OCI-LY1 (cell line): ENCODE data around the gene EVI5L.
"Not testable (repeated sequence)": the region's sequence is repeated elsewhere in the genome, so short reads cannot be mapped to it uniquely, and the experiment has no call there.

Source experiments
- H2AFZ ChIP-seq: fragments of 200-600 bp; sonication (generic), shearing (Covaris generic); 2 replicates; pipeline ENCODE4 v1.6.0; 2014; ENCODE audit warnings: antibody characterized with exemption, mild to moderate bottlenecking, low read length
- H3F3A ChIP-seq: fragments of 200-600 bp; sonication (generic), shearing (Covaris generic); 2 replicates; pipeline ENCODE4 v1.6.0; 2014; ENCODE audit warnings: mild to moderate bottlenecking, antibody characterized with exemption, low read length, moderate library complexity; ENCODE audit not compliant: insufficient read depth
- H3K27ac ChIP-seq: fragments of 200-600 bp; sonication (generic); 2 replicates; pipeline ENCODE4 v1.5.1; 2014; ENCODE audit warnings: low read length, mixed run types, mild to moderate bottlenecking, low read depth; ENCODE audit not compliant: poor library complexity, severe bottlenecking
- H3K27me3 ChIP-seq: fragments of 200-600 bp; sonication (generic); 2 replicates; pipeline ENCODE4 v1.6.0; 2014; ENCODE audit warnings: antibody characterized with exemption, mild to moderate bottlenecking, low read length, moderate library complexity; ENCODE audit not compliant: insufficient read depth
- H3K36me3 ChIP-seq: fragments of 200-600 bp; sonication (generic); 2 replicates; pipeline ENCODE4 v1.6.1; 2014; ENCODE audit warnings: mild to moderate bottlenecking, antibody characterized with exemption, low read length, moderate library complexity, mixed read lengths; ENCODE audit not compliant: insufficient read depth
- H3K4me1 ChIP-seq: fragments of 200-600 bp; sonication (generic); 2 replicates; pipeline ENCODE4 v1.5.1; 2014; ENCODE audit warnings: mild to moderate bottlenecking, low read length, moderate library complexity; ENCODE audit not compliant: insufficient read depth, severe bottlenecking
- H3K4me2 ChIP-seq: fragments of 200-600 bp; sonication (generic), shearing (Covaris generic); 2 replicates; pipeline ENCODE4 v1.6.1; 2014; ENCODE audit warnings: low read length
- H3K4me3 ChIP-seq: fragments of 200-600 bp; sonication (generic); 2 replicates; pipeline ENCODE4 v1.5.1; 2014; ENCODE audit warnings: low read length, low read depth, mild to moderate bottlenecking, mixed read lengths; ENCODE audit not compliant: poor library complexity, severe bottlenecking
- H3K79me2 ChIP-seq: fragments of 200-600 bp; shearing (Covaris generic); 2 replicates; pipeline ENCODE4 v1.6.1; 2016; ENCODE audit warnings: mixed run types, low read length, mixed read lengths; ENCODE audit not compliant: insufficient read depth
- H3K9ac ChIP-seq: fragments of 200-600 bp; sonication (generic), shearing (Covaris generic); 2 replicates; pipeline ENCODE4 v1.6.1; 2014; ENCODE audit warnings: mild to moderate bottlenecking, low read length, mixed read lengths
- H3K9me2 ChIP-seq: fragments of 200-600 bp; sonication (generic), shearing (Covaris generic); 2 replicates; pipeline ENCODE4 v1.6.1; 2014; ENCODE audit warnings: low read depth, mild to moderate bottlenecking, low read length, mixed read lengths
- H3K9me3 ChIP-seq: fragments of 200-600 bp; shearing (Covaris generic); 2 replicates; pipeline ENCODE4 v1.6.1; 2014; ENCODE audit warnings: low read length, mixed read lengths
- H4K20me1 ChIP-seq: fragments of 200-600 bp; sonication (generic), shearing (Covaris generic); 2 replicates; pipeline ENCODE4 v1.6.0; 2016; ENCODE audit warnings: mild to moderate bottlenecking, low read length; ENCODE audit not compliant: insufficient read depth
- EZH2 ChIP-seq: fragments of 200-600 bp; sonication (generic), shearing (Covaris generic); IDR thresholded peaks from 2 replicates; pipeline ENCODE4 v1.8.0; 2017; ENCODE audit warnings: borderline replicate concordance, mixed run types, mild to moderate bottlenecking, antibody characterized with exemption, low read length, moderate library complexity, mixed read lengths
- TF ChIP-seq, protein P1 (sequence below): fragments of 200-600 bp; sonication (generic), shearing (Covaris generic); IDR thresholded peaks from 2 replicates; pipeline ENCODE4 v1.5.1; 2017; ENCODE audit warnings: mild to moderate bottlenecking, antibody characterized with exemption, low read length, moderate library complexity, mixed read lengths

The EVI5L gene

DNA sequence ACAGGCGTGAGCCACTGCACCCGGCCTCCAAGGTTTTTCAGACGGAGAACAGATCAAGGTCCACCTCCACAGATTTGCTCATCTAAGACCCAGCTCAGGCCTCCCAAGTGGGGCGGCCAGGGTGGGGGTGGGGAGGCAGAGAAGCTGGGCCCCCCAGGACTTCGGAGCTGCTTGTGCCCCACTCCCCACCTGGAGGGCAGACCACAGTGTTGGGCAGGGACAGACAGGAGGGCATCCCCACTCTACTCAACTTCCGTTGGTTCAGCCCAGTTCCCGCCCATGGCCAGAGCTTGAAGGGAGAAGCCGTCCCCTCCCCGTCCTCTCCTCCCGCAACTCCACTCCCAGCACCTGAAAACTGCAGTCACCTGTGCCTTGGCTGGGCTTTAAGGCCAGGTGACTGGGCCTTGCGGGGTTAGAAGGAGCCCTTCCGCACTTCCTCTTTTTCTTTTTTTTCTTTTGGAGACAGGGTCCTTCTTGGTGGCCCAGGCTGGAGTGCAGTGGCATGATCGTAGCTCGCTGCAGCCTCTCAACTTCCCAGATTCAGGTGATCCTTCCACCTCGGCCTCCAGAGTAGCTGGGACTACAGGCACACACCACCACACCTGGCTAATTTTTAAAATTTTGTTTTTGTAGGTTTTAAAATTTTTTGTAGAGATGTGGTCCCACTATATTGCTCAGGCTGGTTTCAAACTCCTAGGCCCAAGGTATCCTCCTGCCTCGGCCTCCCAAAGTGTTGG lies 57.6 kb downstream of the EVI5L start:
- no peaks in the 10 kb centered on the region for H3K9me2 ChIP-seq
- H3K9ac ChIP-seq, result no peak overlapping the region
- no peak overlapping the region for H3K27ac ChIP-seq
- no peaks in the 10 kb centered on the region for H3K27me3 ChIP-seq
- no peaks in the 10 kb centered on the region for H3F3A ChIP-seq
- H3K4me2 ChIP-seq, result no peak overlapping the region
- no peak overlapping the region for H2AFZ ChIP-seq
- no peaks in the 10 kb centered on the region for H4K20me1 ChIP-seq
- no peaks in the 10 kb centered on the region for H3K4me1 ChIP-seq
- no peaks in the 10 kb centered on the region for H3K36me3 ChIP-seq
- no peaks in the 10 kb centered on the region for H3K9me3 ChIP-seq
- no peak for TF ChIP-seq EZH2
- TF ChIP-seq, protein P1, sequence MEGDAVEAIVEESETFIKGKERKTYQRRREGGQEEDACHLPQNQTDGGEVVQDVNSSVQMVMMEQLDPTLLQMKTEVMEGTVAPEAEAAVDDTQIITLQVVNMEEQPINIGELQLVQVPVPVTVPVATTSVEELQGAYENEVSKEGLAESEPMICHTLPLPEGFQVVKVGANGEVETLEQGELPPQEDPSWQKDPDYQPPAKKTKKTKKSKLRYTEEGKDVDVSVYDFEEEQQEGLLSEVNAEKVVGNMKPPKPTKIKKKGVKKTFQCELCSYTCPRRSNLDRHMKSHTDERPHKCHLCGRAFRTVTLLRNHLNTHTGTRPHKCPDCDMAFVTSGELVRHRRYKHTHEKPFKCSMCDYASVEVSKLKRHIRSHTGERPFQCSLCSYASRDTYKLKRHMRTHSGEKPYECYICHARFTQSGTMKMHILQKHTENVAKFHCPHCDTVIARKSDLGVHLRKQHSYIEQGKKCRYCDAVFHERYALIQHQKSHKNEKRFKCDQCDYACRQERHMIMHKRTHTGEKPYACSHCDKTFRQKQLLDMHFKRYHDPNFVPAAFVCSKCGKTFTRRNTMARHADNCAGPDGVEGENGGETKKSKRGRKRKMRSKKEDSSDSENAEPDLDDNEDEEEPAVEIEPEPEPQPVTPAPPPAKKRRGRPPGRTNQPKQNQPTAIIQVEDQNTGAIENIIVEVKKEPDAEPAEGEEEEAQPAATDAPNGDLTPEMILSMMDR, result no peak
- H3K4me3 ChIP-seq, result no peak overlapping the region
- H3K79me2 ChIP-seq, result no peaks in the 10 kb centered on the region

DNA sequence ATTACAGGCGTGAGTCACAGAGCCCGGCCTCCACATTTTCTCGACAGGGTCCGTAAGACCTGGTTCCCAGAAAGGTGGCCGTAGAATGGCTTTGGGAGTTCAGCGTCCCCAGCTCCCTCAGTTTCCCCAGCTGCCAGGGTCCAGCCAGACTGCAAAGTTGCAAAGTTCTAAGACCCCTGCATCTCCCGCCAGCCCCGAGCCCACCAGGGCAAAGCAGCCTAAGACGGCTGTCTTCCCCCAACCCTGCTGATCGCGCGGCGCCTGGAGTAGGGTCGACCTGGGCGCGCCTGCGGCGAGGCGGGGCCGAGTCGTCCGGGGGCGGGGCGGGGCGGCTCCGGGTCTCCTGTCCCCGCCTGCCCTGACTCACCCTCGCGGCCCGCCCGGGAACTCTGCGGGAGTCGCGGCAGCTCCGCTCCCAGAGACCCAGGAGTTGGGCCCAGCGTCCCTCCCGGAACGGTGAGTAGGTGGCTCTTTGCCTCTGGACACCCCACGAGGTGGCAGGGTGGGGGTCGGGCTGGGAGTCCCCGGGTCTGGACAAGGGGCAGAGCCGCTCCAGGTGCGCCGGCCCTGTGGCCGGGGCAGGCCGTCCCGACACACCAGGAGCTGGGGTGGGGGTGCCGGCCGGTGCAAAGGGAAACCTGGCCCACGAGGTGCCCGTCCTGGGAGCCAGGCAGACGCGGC lies 58.3 kb downstream of the EVI5L start, which contains the start of gene LRRC8E:
TSS of gene LRRC8E (plus strand) at position 366 of the 681 bp plus-strand sequence. CDS start 7,094 bp downstream, outside the sequence.
- Histone ChIP-seq H4K20me1 (no peaks in the 10 kb centered on the region), H2AFZ (no peak within 1 kb of the TSS), H3K27ac (no peak within 1 kb of the TSS), H3K4me1 (no peaks in the 10 kb centered on the region), H3F3A (no peaks in the 10 kb centered on the region), H3K9me2 (no peaks in the 10 kb centered on the region), H3K4me2 (no peak within 1 kb of the TSS), H3K27me3 (no peaks in the 10 kb centered on the region), H3K4me3 (no peak within 1 kb of the TSS), H3K9ac (no peak within 1 kb of the TSS), H3K36me3 (no peaks in the 10 kb centered on the region), H3K79me2 (no peaks in the 10 kb centered on the region), H3K9me3 (no peaks in the 10 kb centered on the region)
- TF ChIP-seq, protein P1, result no peak
- no peak for TF ChIP-seq EZH2

DNA sequence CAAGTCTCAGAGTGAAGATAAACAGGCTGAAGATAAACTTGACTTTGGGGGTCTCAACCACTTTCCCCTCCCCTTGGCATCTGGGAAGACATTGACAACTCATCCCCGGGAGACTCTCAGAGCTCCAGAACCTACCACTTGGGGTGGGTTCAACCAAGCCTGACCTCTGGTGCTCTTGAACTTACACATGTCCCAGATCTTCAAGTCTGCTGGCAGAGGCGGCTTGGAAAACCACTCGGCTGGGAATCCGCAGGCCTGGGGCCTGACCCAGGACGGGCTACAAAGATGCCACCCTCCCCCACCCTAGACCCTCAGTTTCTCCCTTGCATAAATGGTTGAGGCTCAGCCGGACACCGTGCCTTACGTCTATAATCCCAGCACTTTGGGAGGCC lies 58.8 kb downstream of the EVI5L start:
- Histone ChIP-seq H3K27me3 (no peaks in the 10 kb centered on the region), H3K9me3 (no peaks in the 10 kb centered on the region), H3F3A (no peaks in the 10 kb centered on the region), H4K20me1 (no peaks in the 10 kb centered on the region), H3K9ac (no peak overlapping the region), H3K4me3 (no peak overlapping the region), H3K4me2 (no peak overlapping the region), H3K9me2 (no peaks in the 10 kb centered on the region), H3K36me3 (no peaks in the 10 kb centered on the region), H2AFZ (no peak overlapping the region), H3K4me1 (no peaks in the 10 kb centered on the region), H3K79me2 (no peaks in the 10 kb centered on the region), H3K27ac (no peak overlapping the region)
- TF ChIP-seq EZH2, result no peak
- TF ChIP-seq, protein P1, result no peak

DNA sequence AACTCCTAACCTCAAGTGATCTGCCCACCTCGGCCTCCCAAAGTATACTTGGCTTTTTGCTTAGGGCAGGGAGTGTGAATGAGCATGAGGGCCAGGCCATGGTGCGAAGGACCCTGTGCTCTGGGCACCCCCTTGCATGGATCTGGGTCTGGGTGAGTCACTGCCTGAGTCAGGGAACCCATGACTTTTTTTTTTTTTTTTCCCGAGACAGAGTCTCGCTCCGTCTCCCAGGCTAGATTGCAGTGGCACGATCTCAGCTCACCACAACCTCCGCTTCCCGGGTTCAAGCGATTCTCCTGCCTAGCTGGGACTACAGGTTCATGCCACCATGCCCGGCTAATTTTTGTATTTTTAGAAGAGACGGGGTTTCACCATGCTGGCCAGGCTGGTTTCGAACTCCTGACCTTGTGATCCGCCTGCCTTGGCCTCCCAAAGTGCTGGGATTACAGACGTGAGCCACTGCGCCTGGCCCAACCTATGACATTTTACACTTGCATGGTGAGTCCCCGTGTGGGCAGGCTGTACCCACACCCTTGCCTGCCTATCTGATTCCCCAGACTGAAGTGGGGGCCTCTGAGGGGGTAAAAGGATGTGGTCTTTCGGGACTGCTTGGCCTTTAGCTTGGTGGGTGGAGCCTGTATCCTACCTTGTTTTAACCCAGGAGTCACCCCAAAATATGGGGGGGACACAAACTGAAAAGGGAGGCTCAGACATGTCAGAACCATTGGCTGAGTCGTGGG lies 63.5 kb downstream of the EVI5L start:
- not testable (repeated sequence) for H3K36me3 ChIP-seq, H3K27me3 ChIP-seq, H3K9ac ChIP-seq, H3K9me3 ChIP-seq, H3K4me3 ChIP-seq, H3K4me2 ChIP-seq, H3F3A ChIP-seq, H3K4me1 ChIP-seq, H2AFZ ChIP-seq, H3K9me2 ChIP-seq, H3K27ac ChIP-seq, H3K79me2 ChIP-seq, H4K20me1 ChIP-seq
